HL-60/S4 treated with retinoic acid at 250 ng/mL for 4 days and 3 days (cell line): Measurements from ENCODE around the gene TRIM71.
"Not testable (repeated sequence)": the region's sequence is repeated elsewhere in the genome, so short reads cannot be mapped to it uniquely, and the experiment has no call there.

Experiments used
- in situ Hi-C: fragments of 300-500 bp; cut with MboI; formaldehyde crosslinking; loops from 2 replicates; pipeline ENCODE4 v1.7.0; 2022; ENCODE audit warnings: low sequenced_read_pairs

Gene TRIM71

DNA sequence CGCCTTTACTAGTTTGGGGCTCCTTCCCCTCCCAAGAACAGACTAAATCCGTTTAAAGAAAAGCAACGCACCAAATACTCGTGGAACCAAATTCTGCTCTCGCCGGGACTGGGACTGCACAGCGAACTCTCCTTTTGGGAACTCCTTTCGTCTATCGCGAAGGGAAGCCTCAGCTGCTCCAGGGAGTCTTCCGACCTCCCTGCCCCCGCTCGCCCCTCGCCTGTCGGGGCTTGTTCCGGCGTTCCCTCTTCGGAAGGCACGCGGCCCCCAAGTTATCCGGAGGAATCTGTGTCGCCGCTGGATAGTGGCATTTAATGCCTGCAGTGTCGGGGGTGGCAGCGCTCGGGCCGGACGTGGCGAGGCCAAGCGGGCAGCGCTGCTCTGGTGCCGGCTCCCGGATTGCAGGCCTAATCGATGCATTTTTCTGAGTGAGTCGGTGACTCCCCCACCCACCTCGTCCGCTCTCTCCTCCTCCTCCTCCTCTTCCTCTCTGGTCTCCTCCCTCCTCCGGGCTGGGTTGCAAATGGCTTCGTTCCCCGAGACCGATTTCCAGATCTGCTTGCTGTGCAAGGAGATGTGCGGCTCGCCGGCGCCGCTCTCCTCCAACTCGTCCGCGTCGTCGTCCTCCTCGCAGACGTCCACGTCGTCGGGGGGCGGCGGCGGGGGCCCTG, at the start of gene TRIM71:
TSS of gene TRIM71 (plus strand) at position 440 of the 671 bp plus-strand sequence. CDS start at position 524, 84 bp downstream.
- in situ Hi-C loops: no loop called here

GRCh38 chr3:32778389-32778788, 39.4 kb upstream of the TRIM71 start:
- in situ Hi-C loops: no loop called here

DNA sequence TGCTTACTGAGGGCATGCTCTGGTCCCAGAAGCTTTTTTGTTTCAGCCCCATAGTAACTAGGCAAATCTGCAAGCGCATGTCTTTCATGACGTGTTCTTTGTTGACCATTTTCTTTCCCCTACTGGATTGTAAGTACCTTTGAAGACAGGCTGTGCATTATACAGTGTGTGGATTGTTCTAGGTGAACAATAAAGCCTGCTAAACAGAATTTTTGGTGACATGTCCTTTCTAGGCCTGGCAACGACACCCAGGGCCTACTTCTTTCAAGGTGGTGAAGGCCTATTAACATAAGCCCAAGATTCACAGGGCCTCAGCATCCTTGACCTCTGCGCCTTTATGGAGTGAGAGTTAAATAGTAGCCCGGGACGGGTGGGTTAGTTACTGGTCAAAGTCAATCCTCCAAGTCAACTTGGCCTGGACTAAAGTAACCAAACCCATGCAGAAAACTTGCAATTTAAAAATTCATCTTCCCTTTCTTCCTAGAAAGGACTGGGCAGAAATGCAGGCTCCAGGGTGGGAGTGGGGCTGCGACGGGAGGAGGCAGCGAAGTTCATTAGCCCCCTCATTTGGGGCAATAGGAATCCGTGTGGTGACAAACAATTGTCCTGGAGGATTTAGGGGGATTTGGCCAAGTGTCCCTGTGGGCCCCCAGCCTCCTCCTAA, 37.6 kb upstream of the TRIM71 start:
- in situ Hi-C loops: no loop called here

DNA sequence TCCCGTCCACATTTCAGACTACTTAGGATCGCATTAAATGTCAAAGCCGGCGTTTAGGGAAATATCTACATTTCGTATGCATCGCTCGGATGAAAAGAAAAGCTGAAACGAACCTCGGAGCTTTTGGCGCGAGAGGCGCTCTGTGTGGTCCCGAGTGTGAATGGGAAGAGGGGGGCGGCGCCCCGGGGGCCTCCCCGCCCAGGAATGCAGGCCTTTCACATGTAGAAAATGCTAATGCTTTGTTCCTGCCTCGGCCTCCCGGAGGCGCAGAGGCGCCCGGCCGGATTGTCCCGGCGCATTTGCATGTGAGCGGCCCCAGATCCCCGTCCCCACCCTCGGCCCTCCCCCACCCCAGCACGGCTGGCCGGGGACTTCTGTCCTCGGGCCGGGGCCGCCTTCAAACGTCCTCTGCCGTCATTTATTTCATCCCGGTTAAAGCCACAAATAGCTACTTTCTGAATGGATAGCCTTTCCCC, 37.0 kb upstream of the TRIM71 start:
- in situ Hi-C loops: no loop called here

DNA sequence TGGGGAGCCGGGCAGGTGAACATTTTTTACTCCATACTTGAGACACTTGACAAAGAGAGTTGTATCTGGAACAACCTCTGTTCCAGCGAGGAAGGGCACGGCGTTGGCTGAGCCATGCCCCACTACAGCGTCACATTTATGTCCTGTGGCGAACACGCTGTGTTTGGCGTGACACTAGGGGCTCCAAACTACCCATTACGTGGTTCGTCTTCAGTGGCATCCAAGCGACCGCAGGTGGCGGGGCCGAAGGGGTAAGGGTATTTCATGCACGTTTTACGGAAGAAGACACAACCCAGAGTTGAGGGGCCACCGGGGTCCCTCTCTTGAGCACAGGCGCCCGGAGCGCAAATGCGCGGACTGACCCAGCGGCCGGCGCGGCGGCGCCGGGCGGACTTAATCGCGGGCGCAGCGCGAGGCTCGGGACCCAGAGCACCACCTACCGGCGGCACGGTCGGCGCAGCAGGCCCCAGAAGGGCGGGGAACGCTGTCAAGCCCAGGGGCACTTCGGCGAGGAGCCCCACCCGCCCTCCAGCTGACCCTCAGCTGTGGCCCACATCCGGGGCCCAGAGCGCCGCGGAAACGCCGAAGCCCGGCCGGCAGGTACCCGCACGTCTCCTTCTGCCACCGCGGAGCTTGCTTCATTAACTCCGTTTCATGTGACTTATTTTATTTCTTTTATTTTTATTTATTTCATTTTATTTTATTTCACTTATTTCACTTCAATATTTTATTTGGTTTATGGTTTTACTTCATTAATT, 36.4 kb upstream of the TRIM71 start:
- in situ Hi-C loops: no loop called here

- in situ Hi-C loops: not testable (repeated sequence)
Observed at GRCh38 chr3:32781969-32782270, 35.9 kb upstream of the TRIM71 start.

GRCh38 chr3:32782407-32782806, 35.4 kb upstream of the TRIM71 start:
- in situ Hi-C loops: no loop called here

DNA sequence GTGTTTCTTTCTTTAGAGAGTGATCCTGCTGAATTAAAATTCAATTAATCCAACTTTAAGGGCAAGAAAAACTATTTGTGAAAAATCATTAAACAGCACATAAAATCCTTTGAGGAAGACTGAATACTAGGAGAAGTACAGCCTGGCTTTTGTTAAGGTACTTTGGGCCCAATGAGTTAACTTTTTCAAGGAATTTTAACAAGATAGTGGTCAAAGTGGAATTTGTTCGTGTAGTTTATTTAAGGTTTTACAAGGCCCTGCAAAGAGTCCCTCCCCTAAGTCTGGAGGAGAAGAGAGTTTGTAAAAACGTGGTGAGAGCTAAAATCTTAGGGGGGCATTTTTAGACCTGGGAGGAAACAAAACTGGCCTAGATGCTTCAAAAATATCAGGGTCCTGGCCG, 26.0 kb upstream of the TRIM71 start:
- in situ Hi-C loops: no loop called here

- in situ Hi-C loops: no loop called here
Observed at GRCh38 chr3:32794487-32795308, 23.1 kb upstream of the TRIM71 start.

DNA sequence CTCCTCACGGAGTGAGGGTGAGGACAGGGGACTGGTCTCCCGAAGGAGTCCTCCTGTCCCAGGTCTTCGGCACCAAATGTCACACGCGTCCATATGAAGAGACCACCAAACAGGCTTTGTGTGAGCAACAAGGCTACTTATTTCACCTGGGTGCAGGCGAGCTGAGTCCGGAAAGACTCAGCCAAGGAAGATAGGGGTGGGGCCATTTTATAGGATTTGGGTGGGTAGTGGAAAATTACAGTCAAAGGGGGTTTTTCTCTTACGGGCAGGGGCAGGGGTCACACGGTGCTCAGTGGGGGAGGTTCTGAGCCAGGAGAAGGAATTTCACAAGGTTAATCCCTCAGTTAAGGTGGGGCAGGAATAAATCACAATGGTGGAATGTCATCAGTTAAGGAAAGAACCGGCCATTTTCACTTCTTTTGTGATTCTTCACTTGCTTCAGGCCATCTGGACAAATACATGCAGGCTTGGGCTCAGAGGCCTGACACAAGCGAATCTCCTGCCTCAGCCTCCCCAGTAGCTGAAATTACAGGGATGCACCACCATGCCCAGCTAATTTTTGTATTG, 21.3 kb upstream of the TRIM71 start:
- in situ Hi-C loops: not testable (repeated sequence)

DNA sequence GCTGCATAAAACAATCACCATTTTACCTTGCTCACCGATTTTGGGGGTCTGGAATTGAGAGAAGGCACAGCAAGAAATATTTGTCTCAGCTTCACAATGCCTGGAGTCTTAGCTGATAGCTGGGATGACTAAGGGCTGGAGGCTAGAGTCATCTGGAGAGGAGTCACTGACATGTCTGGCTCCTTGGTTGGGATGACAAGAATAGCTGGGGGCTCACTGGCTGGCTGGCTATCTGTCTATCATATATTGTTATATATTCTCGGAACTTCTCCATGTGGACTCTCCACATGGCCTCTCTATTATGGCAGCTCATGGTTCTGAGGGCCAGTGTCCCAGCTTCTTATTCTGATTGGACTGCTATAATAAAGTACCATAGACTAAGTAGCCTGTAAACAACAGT, 20.0 kb upstream of the TRIM71 start:
- in situ Hi-C loops: no loop called here

DNA sequence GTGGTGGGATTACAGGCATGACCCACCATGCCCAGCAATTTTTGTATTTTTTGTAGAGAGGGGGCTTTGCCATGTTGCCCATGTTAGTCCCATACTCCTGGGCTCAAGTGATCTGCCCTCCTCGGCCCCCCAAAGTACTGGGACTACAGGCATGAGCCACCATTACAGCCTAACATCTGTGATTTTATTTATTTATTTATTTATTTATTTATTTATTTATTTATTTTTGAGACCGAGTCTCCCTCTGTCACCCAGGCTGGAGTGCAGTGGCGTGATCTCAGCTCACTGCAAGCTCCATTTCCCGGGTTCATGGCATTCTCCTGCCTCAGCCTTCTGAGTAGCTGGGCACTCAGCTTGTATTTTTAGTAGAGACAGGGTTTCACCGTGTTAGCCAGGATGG, 16.4 kb upstream of the TRIM71 start:
- in situ Hi-C loops: not testable (repeated sequence)

DNA sequence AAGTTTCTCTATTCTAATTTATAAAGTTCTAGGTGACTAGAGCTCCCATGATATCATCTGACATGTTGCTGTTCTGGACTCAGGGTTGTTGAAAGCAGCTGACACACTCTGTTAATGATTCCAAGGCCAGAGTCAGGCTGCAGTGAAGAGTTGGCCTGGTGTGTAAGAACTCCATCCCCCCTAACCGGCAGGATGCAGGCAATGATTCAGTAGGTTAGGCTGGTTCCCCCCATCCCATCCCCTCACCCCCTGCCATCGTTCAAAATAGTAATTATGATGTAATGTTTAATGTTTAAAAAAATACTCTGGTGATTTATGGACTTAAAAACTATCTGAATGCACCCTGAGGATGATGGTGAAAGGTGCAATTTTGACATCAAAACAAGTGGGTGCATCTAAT, 4.6 kb upstream of the TRIM71 start:
- in situ Hi-C loops: no loop called here

GRCh38 chr3:32814361-32814760, 3.4 kb upstream of the TRIM71 start:
- in situ Hi-C loops: no loop called here

GRCh38 chr3:32815841-32816438, 1.9 kb upstream of the TRIM71 start:
- in situ Hi-C loops: no loop called here

- in situ Hi-C loops: no loop called here
Observed at GRCh38 chr3:32816439-32817256, 1.1 kb upstream of the TRIM71 start.

GRCh38 chr3:32817257-32817557, 590 bp upstream of the TRIM71 start:
- in situ Hi-C loops: no loop called here

DNA sequence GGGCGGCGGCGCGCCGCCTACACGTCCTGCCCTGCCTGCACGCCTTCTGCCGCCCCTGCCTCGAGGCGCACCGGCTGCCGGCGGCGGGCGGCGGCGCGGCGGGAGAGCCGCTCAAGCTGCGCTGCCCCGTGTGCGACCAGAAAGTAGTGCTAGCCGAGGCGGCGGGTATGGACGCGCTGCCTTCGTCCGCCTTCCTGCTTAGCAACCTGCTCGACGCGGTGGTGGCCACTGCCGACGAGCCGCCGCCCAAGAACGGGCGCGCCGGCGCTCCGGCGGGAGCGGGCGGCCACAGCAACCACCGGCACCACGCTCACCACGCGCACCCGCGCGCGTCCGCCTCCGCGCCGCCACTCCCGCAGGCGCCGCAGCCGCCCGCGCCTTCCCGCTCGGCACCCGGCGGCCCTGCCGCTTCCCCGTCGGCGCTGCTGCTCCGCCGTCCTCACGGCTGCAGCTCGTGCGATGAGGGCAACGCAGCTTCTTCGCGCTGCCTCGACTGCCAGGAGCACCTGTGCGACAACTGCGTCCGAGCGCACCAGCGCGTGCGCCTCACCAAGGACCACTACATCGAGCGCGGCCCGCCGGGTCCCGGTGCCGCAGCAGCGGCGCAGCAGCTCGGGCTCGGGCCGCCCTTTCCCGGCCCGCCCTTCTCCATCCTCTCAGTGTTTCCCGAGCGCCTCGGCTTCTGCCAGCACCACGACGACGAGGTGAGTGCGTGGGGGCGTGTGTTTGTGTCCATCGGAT, 602 bp downstream of the TRIM71 start:
- in situ Hi-C loops: no loop called here

DNA sequence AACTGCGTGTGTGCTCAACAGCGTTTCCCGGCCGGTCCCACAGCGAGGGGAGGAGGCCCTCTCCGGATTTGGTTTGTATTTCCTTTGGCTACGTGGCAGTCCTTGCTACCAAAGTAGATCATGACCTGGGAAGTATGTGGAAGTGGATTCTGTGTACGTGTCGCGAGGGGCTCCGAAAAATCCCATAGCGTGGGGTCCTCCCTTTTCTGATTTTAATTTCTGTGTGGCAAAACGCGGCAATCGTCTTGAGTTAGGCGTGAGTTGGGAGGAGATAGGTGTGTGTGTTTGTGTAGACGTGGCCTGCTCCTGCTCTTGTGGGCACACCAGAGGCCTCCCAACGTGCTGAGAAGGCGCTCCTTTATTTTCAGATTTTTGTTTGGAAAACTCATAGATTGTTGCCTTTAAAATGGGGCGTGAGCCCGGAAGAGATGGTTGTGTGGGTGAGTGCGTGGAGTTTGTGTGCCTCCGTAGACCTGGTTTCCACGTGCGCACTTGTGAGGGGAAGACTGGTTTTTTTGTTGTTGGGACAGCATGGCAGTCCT, 1.2 kb downstream of the TRIM71 start:
- in situ Hi-C loops: no loop called here
